Measurements from ENCODE around the gene RAB9B. TPM values are rescaled to one million over a fixed set of nuclear protein-coding genes. Genes with fewer than 3 reads are reported as not detected.

Gene RAB9B
- 10 to 100 TPM in 1 of 5 donors, 1 to 10 TPM in 3, not detected in 1; 1.2 to 11.0 (median 4.0) TPM for total RNA-seq
- 1 to 10 TPM in 2 of 3 donors, under 1 TPM in 1; 0.76 to 2.3 (median 1.4) TPM for polyA plus RNA-seq
- long read RNA-seq, donor 1, partial matches to known transcripts: 0 of 3 reads
- long read RNA-seq, donor 1, other reads (novel, unspliced or antisense): 0 of 3 reads
- long read RNA-seq, donor 2, partial matches to known transcripts: 0 of 2 reads
- long read RNA-seq, donor 2, other reads (novel, unspliced or antisense): 0 of 2 reads
- long read RNA-seq, donor 3: 0 reads
- long read RNA-seq, donor 4: 0 reads
- long read RNA-seq, donor 5: 0 reads
- long read RNA-seq, donor 6, transcript RAB9B-201 (3 exons, 3,748 nt): major isoform, 5 of 5 reads
- long read RNA-seq, donor 6, partial matches to known transcripts: 0 of 5 reads
- long read RNA-seq, donor 6, other reads (novel, unspliced or antisense): 0 of 5 reads
- long read RNA-seq, donor 7, partial matches to known transcripts: 0 of 3 reads
- long read RNA-seq, donor 7, other reads (novel, unspliced or antisense): 0 of 3 reads
- long read RNA-seq, donor 8, partial matches to known transcripts: 0 of 3 reads
- long read RNA-seq, donor 8, other reads (novel, unspliced or antisense): 0 of 3 reads
- long read RNA-seq, donor 9, partial matches to known transcripts: 0 of 1 reads
- long read RNA-seq, donor 9, other reads (novel, unspliced or antisense): 0 of 1 reads
- long read RNA-seq, donor 10: 0 reads

DNA sequence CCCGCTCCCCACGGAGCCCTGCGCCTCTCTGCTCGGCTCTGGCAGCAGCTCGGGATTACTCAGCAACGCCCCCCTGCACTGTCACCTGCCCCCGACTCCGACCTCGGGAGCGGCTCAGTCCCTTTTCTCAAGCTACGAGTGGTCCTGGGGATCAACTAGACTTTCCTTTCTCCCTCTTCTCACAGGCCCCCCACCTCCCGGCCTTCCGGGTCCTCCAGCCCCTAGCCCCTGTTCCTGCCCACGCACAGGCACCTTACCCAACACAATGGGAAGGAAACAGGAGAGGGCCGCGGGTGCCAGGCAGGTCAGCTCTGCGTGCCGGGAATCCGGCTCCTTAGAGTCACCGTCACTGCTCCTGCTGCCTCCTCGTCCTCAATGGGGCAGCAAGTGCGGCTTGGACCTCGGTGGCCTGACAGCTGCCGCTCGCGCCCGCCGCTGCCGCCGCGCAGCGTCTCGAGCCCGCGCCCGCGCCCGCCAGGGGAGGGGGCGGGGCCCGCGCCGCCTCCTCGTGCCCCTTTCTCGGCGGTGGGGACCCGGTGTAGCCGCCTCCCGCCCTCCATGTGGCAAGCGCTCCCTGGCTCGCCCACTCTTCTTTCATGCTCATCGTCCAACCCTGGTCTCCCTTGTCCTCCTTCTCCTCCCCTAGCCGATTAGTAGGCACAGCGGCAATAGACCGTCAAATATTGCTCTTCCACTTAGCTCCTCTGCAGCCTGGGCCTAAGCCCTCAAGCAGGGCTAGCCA, at the start of gene RAB9B:
RAB9B (minus strand) TSS at position 455 of the 742 bp plus-strand sequence. CDS start 6,473 bp downstream, outside the sequence.
- WGBS, 5 donors: 1 to 15% (median 3%) methylated on average over 8 to 54 of the region's 54 CpGs
- Histone ChIP-seq H3K36me3 (no peaks in the 10 kb centered on the region), H3K4me1 (no peaks in the 10 kb centered on the region), H3K27me3 (peaks cover 0 to 9% (median 0%) of the 10 kb centered on the region in 3 donors), H3K27ac (peak within 1 kb of the TSS; percentile 38 to 88 (median 68)), H3K9me3 (no peaks in the 10 kb centered on the region), H3K4me3 (peak within 1 kb of the TSS; percentile 57 to 66 (median 59))
- TF ChIP-seq, protein P1, sequence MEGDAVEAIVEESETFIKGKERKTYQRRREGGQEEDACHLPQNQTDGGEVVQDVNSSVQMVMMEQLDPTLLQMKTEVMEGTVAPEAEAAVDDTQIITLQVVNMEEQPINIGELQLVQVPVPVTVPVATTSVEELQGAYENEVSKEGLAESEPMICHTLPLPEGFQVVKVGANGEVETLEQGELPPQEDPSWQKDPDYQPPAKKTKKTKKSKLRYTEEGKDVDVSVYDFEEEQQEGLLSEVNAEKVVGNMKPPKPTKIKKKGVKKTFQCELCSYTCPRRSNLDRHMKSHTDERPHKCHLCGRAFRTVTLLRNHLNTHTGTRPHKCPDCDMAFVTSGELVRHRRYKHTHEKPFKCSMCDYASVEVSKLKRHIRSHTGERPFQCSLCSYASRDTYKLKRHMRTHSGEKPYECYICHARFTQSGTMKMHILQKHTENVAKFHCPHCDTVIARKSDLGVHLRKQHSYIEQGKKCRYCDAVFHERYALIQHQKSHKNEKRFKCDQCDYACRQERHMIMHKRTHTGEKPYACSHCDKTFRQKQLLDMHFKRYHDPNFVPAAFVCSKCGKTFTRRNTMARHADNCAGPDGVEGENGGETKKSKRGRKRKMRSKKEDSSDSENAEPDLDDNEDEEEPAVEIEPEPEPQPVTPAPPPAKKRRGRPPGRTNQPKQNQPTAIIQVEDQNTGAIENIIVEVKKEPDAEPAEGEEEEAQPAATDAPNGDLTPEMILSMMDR (IDR thresholded peaks at IDR 0.05): no peak
- no peak for TF ChIP-seq POLR2AphosphoS5 (IDR thresholded peaks at IDR 0.05)
- TF ChIP-seq EP300 (IDR thresholded peaks at IDR 0.05): no peak
- TF ChIP-seq POLR2A (IDR thresholded peaks at IDR 0.05): no peak
- DNase-seq: peak; percentile 31 to 87
- intact Hi-C loops (cut with DNase I; ENCODE audit: low total_unique reads): no loop called here

GRCh38 chrX:103879339-103879738, 47.3 kb upstream of the RAB9B start:
- no peak for DNase-seq
- TF ChIP-seq POLR2AphosphoS5 (IDR thresholded peaks at IDR 0.05): no peak
- no peak for TF ChIP-seq EP300 (IDR thresholded peaks at IDR 0.05)
- no peak for TF ChIP-seq POLR2A (IDR thresholded peaks at IDR 0.05)
- TF ChIP-seq, protein P1 (IDR thresholded peaks at IDR 0.05): no peak
- WGBS, 5 donors: 34 to 63% (median 49%) methylated on average over 2 of the region's 2 CpGs
- Histone ChIP-seq H3K27ac (no peak overlapping the region), H3K27me3 (no peaks in the 10 kb centered on the region), H3K4me1 (no peaks in the 10 kb centered on the region), H3K36me3 (no peaks in the 10 kb centered on the region), H3K9me3 (no peaks in the 10 kb centered on the region), H3K4me3 (no peak overlapping the region)
- intact Hi-C loops (cut with DNase I; ENCODE audit: low total_unique reads): no loop called here

GRCh38 chrX:103878466-103879122, 46.5 kb upstream of the RAB9B start:
- Histone ChIP-seq H3K9me3 (no peaks in the 10 kb centered on the region), H3K4me3 (no peak overlapping the region), H3K4me1 (no peaks in the 10 kb centered on the region), H3K36me3 (no peaks in the 10 kb centered on the region), H3K27ac (no peak overlapping the region), H3K27me3 (no peaks in the 10 kb centered on the region)
- TF ChIP-seq EP300 (IDR thresholded peaks at IDR 0.05): no peak
- TF ChIP-seq POLR2AphosphoS5 (IDR thresholded peaks at IDR 0.05): no peak
- TF ChIP-seq, protein P1 (IDR thresholded peaks at IDR 0.05): no peak
- no peak for TF ChIP-seq POLR2A (IDR thresholded peaks at IDR 0.05)
- intact Hi-C loops (cut with DNase I; ENCODE audit: low total_unique reads): no loop called here
- 63 to 77% (median 66%) methylated on average over 8 of the region's 8 CpGs for WGBS, 5 donors
- DNase-seq: peak in 1 of 2 donors; percentile 20

Data from stomach (tissue), 19 donors.